Measurements from ENCODE around the gene EXOC3. TPM values are rescaled to one million over a fixed set of nuclear protein-coding genes. Genes with fewer than 3 reads are reported as not detected.

EXOC3 gene
- total RNA-seq, 1 experiment from 2014 or later = 63.8 TPM

- no peak for DNase-seq
- Mint-ChIP-seq H3K36me3 (ENCODE audit: insufficient read depth, unreplicated experiment) (peaks cover 54% of the 10 kb centered on the region), H3K4me3 (ENCODE audit: low read depth, unreplicated experiment) (no peak overlapping the region), H3K27ac (ENCODE audit: unreplicated experiment) (no peak overlapping the region), H3K9me3 (ENCODE audit: low read depth, unreplicated experiment) (no peaks in the 10 kb centered on the region), H3K4me1 (ENCODE audit: low read depth, unreplicated experiment) (peaks cover 26% of the 10 kb centered on the region), H3K27me3 (ENCODE audit: unreplicated experiment) (no peaks in the 10 kb centered on the region)
- no TSS peak for BruUV-seq (replicated peaks)
- CTCF ChIA-PET = interaction anchor here (1.6 kb wide), 1 partner anchor 11 kb away, joined by 4 read pairs; no protein-coding TSS in a partner anchor
- intact Hi-C loops (cut with micrococcal nuclease; ENCODE audit: unreplicated experiment) = no loop called here
- TF ChIP-seq CTCF (IDR thresholded peaks at IDR 0.05; ENCODE audit: unreplicated experiment) = no peak
Measured at GRCh38 chr5:457195-457961, 14.4 kb downstream of the EXOC3 start.

DNA sequence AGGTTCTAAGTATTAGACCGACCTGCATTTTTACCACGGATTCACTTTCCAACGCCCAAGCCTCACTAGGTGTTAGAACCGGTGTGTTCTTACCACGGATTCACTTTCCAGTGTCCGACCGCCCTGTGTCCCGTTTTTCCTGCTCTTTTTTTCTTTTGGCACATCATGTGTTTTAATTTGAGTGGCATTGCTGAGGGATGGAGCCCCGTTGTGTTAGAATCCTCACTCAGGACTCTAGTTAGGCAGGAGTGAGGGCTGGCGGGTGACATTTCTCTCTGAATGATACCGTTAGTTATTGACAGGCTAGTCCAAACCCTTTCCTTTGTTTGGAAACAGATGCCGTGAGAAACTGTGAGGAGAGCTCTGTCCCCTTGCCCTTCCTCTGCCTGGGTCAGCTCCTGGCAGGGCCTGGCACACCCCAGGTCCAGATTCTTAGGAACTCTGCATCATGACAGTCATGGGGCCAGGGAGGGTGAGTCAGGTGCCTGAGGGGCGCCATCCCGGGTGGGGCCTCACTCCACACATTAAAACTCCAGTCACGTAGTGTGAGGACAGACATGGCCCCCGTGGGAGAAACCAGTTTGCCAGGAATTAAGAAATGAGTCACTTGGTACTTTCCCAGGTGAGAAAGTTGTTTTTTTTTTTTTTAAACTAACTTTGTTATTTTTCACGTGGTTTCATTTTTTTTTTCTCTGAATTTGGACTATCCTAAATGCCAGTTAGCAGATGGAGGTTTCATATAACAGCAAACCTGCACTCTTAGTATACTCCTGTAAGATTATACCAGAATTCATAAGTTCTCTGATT lies 15.8 kb downstream of the EXOC3 start:
- peak; percentile 68 for DNase-seq
- Mint-ChIP-seq H3K9me3 (ENCODE audit: low read depth, unreplicated experiment) (no peaks in the 10 kb centered on the region), H3K27me3 (ENCODE audit: unreplicated experiment) (no peaks in the 10 kb centered on the region), H3K36me3 (ENCODE audit: insufficient read depth, unreplicated experiment) (peaks cover 50% of the 10 kb centered on the region), H3K4me3 (ENCODE audit: low read depth, unreplicated experiment) (peak overlapping the region; percentile 17), H3K4me1 (ENCODE audit: low read depth, unreplicated experiment) (peaks cover 26% of the 10 kb centered on the region), H3K27ac (ENCODE audit: unreplicated experiment) (peak overlapping the region; percentile 62)
- TF ChIP-seq CTCF (IDR thresholded peaks at IDR 0.05; ENCODE audit: unreplicated experiment) = no peak
- no TSS peak for BruUV-seq (replicated peaks)
- CTCF ChIA-PET = interaction anchor here (1.6 kb wide), 1 partner anchor 12 kb away, joined by 4 read pairs; no protein-coding TSS in a partner anchor
- intact Hi-C loops (cut with micrococcal nuclease; ENCODE audit: unreplicated experiment) = no loop called here

GRCh38 chr5:459562-460272 lies 16.7 kb downstream of the EXOC3 start:
- peaks cover 26% of the 10 kb centered on the region for H3K4me1 Mint-ChIP-seq (ENCODE audit: low read depth, unreplicated experiment)
- H3K4me3 Mint-ChIP-seq (ENCODE audit: low read depth, unreplicated experiment) = no peak overlapping the region
- CTCF ChIA-PET = no interaction called here
- BruUV-seq (replicated peaks) = no TSS peak
- intact Hi-C loops (cut with micrococcal nuclease; ENCODE audit: unreplicated experiment) = no loop called here
- peak overlapping the region; percentile 62 for H3K27ac Mint-ChIP-seq (ENCODE audit: unreplicated experiment)
- no peaks in the 10 kb centered on the region for H3K27me3 Mint-ChIP-seq (ENCODE audit: unreplicated experiment)
- H3K9me3 Mint-ChIP-seq (ENCODE audit: low read depth, unreplicated experiment) = no peaks in the 10 kb centered on the region
- DNase-seq = no peak
- peaks cover 47% of the 10 kb centered on the region for H3K36me3 Mint-ChIP-seq (ENCODE audit: insufficient read depth, unreplicated experiment)
- TF ChIP-seq CTCF (IDR thresholded peaks at IDR 0.05; ENCODE audit: unreplicated experiment) = no peak

DNA sequence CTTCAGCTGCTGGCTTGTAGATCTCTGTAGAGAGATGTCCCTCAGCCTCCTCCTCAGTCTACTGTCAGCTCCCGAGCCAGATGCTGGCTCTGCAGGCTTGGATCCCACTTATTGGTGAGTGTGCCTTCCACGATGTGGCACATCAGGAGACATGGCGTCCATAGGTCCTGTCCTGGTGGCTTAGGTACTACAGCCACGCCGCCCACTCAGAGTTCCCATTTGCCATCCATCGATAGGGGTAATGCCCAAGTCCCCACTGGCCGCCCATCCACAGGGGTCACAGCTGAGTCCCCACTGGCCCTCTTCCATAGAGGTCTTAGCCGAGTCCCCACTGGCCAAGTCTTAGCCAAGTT lies 17.3 kb downstream of the EXOC3 start:
- Mint-ChIP-seq H3K9me3 (ENCODE audit: low read depth, unreplicated experiment) (no peaks in the 10 kb centered on the region), H3K4me1 (ENCODE audit: low read depth, unreplicated experiment) (peaks cover 26% of the 10 kb centered on the region), H3K27me3 (ENCODE audit: unreplicated experiment) (no peaks in the 10 kb centered on the region), H3K36me3 (ENCODE audit: insufficient read depth, unreplicated experiment) (peaks cover 44% of the 10 kb centered on the region), H3K27ac (ENCODE audit: unreplicated experiment) (peak overlapping the region; percentile 62), H3K4me3 (ENCODE audit: low read depth, unreplicated experiment) (no peak overlapping the region)
- no peak for TF ChIP-seq CTCF (IDR thresholded peaks at IDR 0.05; ENCODE audit: unreplicated experiment)
- no peak for DNase-seq
- CTCF ChIA-PET = no interaction called here
- intact Hi-C loops (cut with micrococcal nuclease; ENCODE audit: unreplicated experiment) = no loop called here
- no TSS peak for BruUV-seq (replicated peaks)
